ENCODE measurements around the gene EMID1. TPM values are rescaled to one million over a fixed set of nuclear protein-coding genes. Genes with fewer than 3 reads are reported as not detected.
A peak's percentile ranks its signal among the peaks of the same experiment; 100 is the strongest.

The EMID1 gene
- total RNA-seq, 1 donor from 2014 or later = 0.43 TPM

DNA sequence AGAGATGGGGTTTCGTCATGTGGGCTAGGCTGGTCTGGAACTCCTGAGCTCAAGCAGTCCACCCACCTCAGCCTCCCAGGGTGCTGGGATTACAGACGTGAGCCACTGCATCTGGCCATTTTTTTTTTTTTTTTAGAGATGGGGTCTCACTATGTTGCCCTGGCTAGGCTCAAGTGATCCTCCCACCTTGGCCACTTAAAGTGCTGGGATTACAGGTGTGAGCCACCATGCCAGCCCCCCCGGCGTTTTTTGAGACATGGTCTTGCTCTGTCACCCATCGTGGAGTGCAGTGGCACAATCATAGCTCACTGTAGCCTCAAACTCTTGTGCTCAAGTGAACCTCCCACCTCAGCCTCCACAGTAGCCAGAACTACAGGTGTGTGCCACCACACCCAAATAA lies 45.6 kb downstream of the EMID1 start:
- no peak for DNase-seq (ENCODE audit: missing footprints)
- intact Hi-C loops (cut with DNase I) = no loop called here
- no peak for ATAC-seq

DNA sequence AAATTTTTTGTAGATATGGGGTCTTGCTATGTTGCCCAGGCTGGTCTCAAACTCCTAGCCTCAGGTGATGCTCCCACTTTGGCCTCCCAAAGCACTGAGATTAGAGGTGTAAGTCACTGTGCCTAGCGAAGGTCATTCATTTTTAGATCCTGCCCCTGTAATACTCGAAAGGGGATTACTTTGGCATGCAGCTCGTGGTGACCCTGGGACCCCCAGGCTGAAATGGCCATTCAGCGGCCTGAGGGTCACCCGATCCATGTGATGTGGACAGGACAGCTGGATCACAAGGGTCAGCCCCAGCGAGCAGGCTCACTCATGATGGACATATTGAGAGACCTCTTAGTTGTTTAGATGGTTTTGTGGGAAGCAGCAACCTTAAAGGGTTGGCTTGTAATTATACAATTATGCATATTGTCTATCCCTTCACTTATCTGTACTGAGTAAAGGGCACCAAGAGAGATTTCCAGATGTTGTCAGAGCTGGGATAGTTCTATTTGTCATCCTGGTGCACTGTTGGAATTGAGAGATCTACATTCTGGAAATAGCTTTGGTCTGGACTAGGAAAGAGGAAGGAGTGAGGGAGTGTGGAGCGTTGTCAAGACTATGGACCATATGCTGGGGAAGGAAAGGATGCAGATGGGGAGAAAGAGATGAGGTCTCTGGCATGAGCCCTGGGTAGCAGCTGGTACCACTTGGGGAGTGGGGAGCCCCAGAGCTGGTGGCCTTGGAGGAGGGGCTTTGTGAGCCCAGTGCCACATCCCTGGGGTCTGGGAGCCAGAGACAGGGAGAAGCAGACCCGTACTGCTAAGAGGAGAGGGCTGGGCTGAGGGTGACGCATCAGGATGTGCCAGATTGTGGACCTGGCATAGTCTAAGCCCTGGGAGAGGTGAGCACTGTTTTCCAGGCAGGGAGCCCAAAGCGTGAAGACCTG lies 46.5 kb downstream of the EMID1 start:
- DNase-seq (ENCODE audit: missing footprints) (no peak), ATAC-seq (no peak)

DNA sequence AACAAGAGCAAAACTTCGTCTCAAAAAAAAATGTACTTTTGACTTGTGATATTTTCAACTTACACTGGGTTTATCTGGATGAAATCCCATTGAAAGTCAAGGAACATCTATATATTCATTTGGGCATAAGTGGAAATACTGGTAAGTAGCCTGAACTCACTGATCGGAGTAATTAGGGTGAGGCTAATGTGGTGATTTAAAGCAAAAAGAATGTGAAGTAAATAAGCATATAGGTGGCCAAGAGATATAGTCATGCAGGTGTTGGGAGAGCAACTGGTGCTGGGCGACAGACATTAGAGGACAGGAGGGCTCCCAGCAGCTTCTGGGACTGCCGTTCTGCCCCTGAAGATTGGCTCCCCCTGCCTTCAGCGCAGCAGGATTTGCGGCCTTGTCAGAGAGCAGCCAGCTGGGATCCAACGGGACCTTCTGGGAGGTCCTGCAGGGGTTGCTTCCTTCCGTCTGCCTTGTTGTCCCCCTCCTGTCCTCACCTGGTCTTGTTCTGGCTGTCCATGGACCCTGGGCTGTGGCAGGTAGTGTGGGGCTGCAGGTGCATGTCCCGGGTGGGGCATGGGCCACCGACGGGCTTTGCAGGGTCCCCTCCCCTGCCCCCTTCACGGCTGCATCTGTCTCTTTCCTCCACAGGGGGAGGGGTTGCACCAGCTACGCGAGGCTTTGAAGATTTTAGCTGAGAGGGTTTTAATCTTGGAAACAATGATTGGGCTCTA lies 48.0 kb downstream of the EMID1 start:
- ATAC-seq = no peak
- DNase-seq (ENCODE audit: missing footprints) = no peak
- intact Hi-C loops (cut with DNase I) = no loop called here

More for the DNA sequence above, 46.5 kb downstream of the EMID1 start:
- intact Hi-C loops (cut with DNase I) = no loop called here

- intact Hi-C loops (cut with DNase I) = no loop called here
- ATAC-seq (no peak), DNase-seq (ENCODE audit: missing footprints) (no peak)
These were observed 48.6 kb downstream of the EMID1 start for GRCh38 chr22:29254286-29254660.

DNA sequence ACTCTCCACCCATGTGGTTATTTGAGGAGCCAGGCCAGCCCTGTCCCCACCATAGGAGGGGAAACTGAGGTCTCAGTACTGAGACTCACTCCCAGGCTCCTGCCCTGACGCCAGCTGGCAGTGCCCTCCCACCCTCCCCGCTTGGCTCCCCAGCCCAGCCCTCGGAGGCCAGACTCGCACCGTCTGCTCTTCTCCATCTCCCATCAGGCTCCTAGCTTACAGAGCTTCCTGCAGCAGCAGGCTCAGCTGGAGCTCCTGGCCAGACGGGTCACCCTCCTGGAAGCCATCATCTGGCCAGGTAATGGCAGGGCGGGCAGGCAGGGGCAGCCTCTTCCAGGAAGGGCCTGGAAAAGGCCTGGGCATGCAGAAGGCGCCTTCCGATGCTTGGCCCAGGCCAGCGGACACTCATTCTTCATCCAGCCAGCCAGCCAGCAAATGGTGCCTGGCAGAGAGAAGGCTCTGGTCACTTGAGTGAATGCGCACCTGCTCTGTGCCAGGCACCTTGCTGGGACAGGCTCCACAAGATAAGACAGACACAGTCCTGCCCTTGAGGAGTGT lies 49.4 kb downstream of the EMID1 start:
- DNase-seq (ENCODE audit: missing footprints) (no peak), ATAC-seq (no peak)
- intact Hi-C loops (cut with DNase I) = no loop called here

DNA sequence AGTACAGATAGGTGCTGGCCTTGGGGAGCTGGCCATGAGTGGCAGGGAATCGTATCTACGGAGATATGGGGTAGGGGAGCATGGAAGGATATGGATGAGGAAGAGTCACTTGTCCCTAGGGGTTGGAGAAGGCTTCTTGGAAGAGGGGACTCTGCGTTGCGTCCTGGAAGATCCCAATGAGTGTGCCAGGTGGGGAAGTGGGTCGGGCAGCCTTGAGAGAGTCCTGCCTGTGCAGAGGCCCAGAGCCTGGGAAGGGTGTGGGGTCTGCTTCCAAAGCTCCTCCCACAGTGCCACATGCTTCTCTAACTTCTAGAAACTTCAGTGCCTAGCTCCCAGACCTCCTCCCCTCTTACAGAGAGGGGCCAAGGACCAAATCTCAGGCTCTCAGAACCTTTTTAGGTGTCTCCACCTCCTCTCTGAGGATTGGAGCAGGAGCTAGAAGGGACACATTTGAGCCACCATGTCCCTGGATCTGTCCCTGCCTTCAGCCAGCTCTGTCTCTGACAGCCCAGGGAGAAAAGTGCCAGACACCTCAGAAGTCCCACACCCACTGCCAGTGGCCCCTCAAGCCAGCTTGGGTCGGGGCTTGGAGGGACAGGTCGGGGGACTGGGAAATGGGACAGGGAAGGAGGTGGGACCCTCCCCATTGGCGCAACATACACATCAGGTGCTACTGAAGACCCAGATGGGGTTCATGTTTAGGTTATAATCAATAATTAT lies 51.1 kb downstream of the EMID1 start:
- intact Hi-C loops (cut with DNase I) = no loop called here
- ATAC-seq (no peak), DNase-seq (ENCODE audit: missing footprints) (no peak)

DNA sequence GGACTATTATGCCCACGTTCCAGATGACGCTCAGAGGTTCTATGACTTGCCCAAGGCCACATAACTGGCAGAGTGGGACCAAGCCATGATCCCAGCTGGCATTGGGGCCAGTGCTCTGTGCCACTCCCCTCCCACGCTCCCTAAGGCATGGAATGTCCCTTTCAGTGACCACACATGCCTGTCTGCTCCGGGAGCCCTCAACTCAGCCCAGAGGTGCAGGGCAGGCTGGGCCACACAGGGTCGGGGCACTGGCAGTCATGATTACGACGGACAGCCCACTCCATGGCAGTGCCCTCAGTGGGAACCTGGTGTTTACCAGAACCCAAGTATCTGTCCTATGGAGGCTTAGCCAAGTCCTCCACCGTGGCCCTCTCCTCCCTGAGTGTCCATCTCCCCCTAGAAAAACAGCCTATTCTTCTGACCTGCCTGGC lies 52.1 kb downstream of the EMID1 start:
- ATAC-seq (no peak), DNase-seq (ENCODE audit: missing footprints) (no peak)
- intact Hi-C loops (cut with DNase I) = no loop called here

GRCh38 chr22:29258407-29259252 lies 52.9 kb downstream of the EMID1 start:
- DNase-seq (ENCODE audit: missing footprints) = no peak

GRCh38 chr22:29259253-29259899 lies 53.7 kb downstream of the EMID1 start:
- ATAC-seq = no peak
- intact Hi-C loops (cut with DNase I) = no loop called here
- no peak for DNase-seq (ENCODE audit: missing footprints)

More at GRCh38 chr22:29258407-29259252, 52.9 kb downstream of the EMID1 start:
- intact Hi-C loops (cut with DNase I) = no loop called here
- no peak for ATAC-seq

- ATAC-seq = no peak
- DNase-seq (ENCODE audit: missing footprints) = no peak
- intact Hi-C loops (cut with DNase I) = loop anchor here (10.0 kb wide), 1 partner anchor 185 kb away; the partner anchor contains the start of gene KREMEN1
These were observed 54.4 kb downstream of the EMID1 start for GRCh38 chr22:29260031-29260560.

GRCh38 chr22:29260601-29261315 lies 55.1 kb downstream of the EMID1 start:
- intact Hi-C loops (cut with DNase I) = loop anchor here (10.0 kb wide), 1 partner anchor 186 kb away; the partner anchor contains the start of gene KREMEN1
- ATAC-seq (no peak), DNase-seq (ENCODE audit: missing footprints) (peak; percentile 58)

DNA sequence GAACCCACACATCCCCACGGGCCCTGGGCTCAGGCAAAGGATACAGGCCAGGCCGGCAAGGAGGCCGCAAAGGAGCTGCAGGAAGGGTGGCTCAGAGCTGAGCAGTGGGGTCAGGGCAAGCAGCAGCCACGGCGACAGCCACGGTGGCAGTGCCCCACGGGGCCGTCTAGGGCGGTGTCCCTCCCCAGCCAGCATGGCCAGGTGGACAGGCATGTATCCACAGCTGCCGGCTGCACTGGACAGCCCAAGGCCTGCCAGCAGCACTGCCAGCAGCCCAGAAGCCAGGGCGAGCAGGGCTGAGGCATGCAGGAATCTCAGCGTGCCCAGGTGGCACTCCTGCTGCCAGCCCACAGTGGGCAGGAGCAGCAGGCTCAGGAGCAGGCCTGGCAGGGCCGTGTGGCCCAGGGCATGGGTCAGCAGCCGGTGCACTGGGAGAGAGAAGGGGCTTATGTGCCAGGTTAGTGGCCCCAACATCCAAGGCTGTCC lies 58.1 kb downstream of the EMID1 start:
- intact Hi-C loops (cut with DNase I) = loop anchor here (10.0 kb wide), 1 partner anchor 189 kb away; the partner anchor contains the start of gene KREMEN1
- ATAC-seq = no peak
- DNase-seq (ENCODE audit: missing footprints) = peak; percentile 66

DNA sequence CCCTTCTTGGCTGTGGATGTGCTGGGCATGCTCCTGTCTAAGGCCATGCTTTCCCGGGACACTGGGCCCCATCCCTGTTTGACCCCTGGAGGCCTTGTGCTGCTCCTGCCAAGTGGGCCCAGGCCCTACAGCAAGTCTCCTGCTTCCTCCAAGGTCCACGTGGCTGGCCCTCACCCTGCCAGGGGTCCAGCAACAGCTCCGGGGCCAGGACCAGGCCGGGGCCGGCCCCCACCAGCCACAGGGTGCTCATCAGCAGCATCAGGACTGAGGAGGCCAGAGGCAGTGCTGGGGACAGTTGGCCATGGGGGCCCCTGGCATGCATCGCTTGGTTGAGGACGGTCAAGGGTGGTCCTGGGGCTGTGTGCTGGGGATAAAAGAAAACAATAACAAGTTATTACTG lies 59.6 kb downstream of the EMID1 start:
- intact Hi-C loops (cut with DNase I) = loop anchor here (10.0 kb wide), 1 partner anchor 191 kb away; the partner anchor contains the start of gene KREMEN1
- no peak for DNase-seq (ENCODE audit: missing footprints)

DNA sequence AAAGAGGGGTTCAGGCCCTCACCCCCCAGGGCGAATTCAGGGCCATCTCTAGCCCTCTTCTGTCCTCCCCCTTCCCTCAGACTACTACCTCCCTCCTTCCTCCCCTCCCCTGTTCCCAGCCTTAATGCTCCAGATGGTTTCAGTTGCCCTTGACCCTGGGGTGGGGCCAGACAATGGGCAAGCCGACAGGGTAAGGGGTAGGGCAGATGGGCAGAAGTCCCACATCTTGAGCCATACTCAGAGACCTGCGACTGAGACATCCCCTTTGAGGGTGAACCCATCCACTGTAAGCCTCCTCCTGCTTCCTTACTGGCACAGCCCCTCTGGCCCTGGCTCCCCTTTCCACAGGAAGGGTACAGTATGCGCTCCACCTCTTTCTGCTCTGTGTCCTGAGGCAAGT lies 60.2 kb downstream of the EMID1 start:
- ATAC-seq = no peak
- intact Hi-C loops (cut with DNase I) = loop anchor here (10.0 kb wide), 1 partner anchor 191 kb away; the partner anchor contains the start of gene KREMEN1
- DNase-seq (ENCODE audit: missing footprints) = peak; percentile 64

More for the DNA sequence above, 59.6 kb downstream of the EMID1 start:
- no peak for ATAC-seq

- ATAC-seq (no peak), DNase-seq (ENCODE audit: missing footprints) (no peak)
- intact Hi-C loops (cut with DNase I) = loop anchor here (10.0 kb wide), 1 partner anchor 192 kb away; the partner anchor contains the start of gene KREMEN1
These were observed 61.1 kb downstream of the EMID1 start for GRCh38 chr22:29266564-29267461.

Measured in Right ventricle myocardium inferior (tissue), 1 donor.